RPMI8226 (cell line): ENCODE data around the gene PAK4.
"Not testable (repeated sequence)": the region's sequence is repeated elsewhere in the genome, so short reads cannot be mapped to it uniquely, and the experiment has no call there.

Source experiments
- DNase-seq: peaks from one replicate; pipeline ENCODE4 v3.0.0-alpha.2; 2015

Gene PAK4

DNA sequence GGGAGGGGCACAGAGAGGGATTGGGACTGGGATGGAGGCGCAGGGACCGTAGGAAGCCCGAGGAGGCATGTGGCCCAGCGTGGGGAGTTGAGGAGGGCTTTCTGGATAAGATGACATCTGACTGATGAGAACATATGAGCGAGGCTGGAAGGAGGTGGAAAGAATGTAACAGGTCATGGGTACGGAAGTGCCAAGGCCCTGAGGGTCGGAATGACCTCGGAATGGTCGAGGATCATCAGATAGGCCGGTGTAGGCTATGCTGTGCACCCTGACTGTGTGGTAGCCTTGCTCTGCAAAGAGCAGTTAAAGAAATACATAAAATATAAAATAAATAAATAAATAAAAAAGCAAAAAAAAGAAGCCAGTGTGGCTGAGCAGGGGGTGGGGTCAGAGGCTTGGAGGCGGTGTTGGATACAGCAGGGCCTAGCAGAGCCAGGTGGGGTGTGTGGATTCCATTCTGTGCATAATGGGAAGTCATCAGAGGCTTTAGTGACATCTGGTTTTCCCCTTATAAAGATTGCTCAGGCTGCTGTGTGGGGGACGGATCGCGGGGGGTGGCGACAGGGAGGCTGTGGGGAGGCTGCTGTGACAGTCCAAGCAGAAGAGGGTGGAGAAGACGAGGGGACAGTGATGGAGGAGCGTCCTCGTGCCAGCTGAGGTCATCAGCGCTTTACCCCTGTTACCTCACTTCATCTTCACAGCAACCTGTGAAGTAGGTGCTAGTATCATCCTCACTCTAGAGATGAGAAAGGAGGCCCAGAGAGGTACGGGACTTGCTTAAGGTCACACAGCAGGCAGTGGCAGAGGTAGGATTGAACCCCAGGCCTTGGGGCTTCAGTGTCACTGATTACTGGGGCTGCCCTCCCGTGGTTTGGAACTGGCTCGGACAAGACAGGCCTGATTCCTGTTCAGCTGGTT lies 5.0 kb downstream of the PAK4 start:
- no peak for DNase-seq

DNA sequence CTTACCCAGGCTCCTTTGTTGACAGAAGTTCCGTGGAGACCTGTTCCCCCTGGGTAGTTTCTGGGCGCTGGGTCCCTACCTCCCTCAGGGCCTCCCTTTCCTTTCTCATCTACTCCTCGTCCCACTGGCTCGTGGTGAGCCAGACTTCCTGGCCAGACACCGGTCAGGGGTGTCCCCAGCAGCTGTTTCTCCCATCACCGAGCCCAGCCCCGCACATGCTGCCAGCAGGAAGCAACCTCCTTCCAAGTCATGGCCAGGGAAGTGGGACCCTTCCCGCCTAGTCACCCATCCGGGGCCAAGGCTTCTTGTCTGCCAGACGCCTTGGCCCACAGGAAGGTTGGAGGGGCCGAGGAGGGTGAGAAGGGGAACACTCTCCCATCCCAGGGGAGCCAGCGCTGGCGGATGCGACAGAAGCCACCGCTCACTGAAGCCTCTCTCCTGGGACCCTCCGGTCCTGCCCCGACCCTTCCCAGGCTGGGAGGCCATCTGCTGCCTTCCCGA lies 5.7 kb downstream of the PAK4 start:
- no peak for DNase-seq

- no peak for DNase-seq
Observed at GRCh38 chr19:39132344-39132969, 6.9 kb downstream of the PAK4 start.

DNA sequence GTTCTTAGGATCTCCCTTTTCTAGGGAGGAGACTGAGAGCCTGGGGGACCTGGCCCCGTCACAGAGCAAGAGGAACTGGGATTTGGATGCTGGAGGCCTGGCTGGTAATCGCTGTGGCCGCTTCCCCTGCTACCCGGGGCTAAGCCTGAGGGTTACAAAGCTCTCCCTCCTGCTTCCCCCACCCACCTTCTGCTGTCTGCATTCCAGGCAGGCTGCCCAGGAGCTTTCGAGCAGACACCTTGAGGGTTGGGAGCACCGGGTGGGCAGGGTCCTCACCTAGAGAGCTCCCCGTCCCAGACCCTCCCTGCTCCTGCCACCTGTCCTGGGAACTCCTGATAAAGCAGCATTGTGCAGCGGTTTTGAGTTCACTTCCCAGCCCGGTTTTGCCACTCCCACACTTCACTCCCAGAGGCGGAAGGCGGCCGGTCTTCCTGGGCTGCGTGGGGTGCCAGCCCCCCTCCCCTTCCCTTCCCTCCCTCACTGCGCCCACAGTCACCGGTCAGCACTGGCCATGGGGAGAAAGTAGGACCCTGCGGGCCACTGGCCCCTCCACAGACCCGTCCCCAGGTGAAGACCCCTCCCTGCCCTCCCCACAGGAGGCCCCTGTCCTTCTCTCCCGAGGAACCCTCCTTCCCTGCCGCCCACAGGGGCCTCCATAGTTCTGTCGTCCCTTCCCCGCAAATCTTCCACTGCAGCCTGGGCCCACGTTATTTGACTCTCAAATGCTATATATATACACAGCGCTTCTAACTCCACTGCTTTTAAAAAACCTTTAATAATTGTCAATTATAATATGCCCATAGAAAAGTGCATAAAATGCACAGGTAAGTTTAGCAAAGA lies 8.1 kb downstream of the PAK4 start:
- no peak for DNase-seq

- DNase-seq: no peak
Observed at GRCh38 chr19:39135701-39136100, 10.1 kb downstream of the PAK4 start.

DNA sequence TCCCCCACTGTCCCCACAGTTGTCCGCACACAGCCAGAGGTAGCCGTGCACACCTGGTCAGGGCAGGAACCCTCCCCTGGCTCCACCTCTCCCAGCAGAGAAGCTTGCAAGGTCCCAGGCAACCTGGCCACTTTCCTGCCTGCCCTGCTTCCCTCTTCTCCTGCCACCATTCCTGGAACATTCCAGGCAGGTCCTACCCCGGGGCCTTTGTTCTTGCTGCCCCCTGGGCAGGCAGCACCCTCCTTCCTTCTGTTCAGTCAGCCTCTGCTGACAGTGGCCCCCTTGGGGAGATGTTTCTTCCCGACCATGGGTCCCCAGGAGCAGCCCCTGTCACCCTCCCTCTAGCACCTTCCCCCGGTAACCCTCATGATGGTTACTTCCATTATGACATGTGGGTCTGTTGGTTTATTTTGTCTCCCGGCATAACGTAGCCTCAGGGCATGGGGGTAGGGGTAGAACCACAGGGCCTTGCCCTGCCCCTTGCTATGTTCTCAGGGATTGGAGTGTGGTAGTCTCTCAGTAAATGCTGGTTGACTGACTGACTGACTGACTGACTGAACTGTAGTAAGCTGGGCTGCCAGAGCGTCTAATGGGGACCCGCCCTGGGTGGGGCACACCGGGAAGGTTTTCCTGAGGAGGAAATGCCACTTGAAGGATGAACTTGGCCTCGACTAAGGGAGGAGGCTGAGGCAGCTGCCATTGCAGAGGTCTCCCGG lies 10.8 kb downstream of the PAK4 start:
- DNase-seq: no peak

- DNase-seq: no peak
Observed at GRCh38 chr19:39137131-39137530, 11.5 kb downstream of the PAK4 start.

GRCh38 chr19:39138221-39139211 lies 12.9 kb downstream of the PAK4 start:
- DNase-seq: no peak

- no peak for DNase-seq
Observed at GRCh38 chr19:39139305-39139874, 13.8 kb downstream of the PAK4 start.

- DNase-seq: no peak
Observed at GRCh38 chr19:39139971-39140453, 14.4 kb downstream of the PAK4 start.

DNA sequence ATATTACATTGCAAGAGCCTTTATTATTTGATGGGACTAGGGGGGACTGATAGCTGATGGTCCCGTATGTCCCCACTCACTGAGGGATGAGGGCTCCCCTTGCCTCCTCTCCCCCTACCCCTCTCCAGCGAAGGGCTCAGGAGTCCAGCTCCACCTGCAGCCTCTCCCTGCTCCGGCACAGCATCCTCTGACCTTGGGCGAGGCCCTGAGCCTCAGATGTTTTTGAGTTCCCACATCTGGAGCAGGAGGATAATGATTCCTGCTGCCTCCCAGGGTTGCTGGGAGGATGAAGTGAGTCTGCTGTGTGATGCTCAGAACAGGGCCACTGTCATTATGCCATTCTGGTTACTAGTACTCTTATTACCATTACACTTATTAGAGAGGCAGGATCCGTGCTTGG lies 15.0 kb downstream of the PAK4 start:
- DNase-seq: no peak

DNA sequence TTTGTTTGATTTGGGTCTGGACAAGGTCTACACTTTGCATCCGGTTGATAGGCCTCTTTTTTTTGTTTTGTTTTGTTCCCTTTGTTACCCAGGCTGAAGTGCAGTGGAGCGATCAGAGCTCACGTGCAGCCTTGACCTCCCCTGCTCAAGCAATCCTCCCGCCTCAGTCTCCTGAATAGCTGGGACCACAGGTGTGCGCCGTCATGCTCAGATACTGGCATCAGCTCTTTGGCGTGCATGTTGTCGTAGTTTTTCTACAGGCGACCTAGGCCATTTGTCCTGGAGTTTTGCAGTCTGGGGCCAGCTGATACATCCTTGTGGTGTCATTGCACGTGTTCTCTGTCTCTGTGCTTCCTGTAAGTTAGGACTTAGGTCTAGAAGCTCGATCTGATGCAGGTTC lies 16.3 kb downstream of the PAK4 start:
- no peak for DNase-seq

GRCh38 chr19:39142630-39143029 lies 17.0 kb downstream of the PAK4 start:
- DNase-seq: no peak

GRCh38 chr19:39143757-39144289 lies 18.2 kb downstream of the PAK4 start:
- DNase-seq: not testable (repeated sequence)

DNA sequence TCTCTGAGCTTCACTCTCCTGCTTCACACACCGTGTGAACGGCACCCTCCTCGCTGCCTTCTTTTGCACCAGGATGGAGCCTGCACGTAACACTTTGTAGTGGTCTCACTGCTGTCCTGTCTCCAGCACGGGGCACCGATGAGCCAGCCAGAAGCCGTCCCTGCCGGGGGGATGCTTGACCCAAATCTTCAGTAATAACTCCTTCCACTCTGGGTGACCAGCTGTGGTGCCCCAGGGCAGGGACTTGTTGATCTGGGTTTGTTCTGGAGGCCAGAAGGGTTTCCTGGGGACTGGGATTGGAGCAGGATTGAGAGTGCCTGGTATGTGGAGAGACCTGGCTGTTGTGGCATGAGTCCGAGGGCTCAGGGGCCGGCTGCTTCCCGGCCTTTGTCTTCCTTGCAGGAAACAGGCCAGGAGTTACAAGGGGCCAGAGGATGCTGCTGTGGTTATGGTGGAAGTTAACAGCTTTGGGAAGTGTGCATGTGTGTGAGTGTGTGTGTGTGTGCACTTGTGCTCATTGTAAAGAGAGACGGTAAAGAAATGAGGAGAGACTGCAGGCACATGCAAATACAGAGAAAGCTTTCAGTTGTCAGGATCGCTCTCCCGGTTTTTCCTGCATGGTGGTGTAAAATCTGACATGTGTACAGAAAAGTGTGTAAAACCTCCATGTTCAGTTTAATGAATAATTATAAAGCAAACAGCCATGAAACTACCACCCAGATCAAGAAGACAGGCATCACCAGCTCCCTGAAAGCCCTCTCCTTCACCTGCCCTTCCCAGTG lies 18.9 kb downstream of the PAK4 start:
- DNase-seq: no peak

GRCh38 chr19:39145180-39145953 lies 19.8 kb downstream of the PAK4 start:
- DNase-seq: no peak

DNA sequence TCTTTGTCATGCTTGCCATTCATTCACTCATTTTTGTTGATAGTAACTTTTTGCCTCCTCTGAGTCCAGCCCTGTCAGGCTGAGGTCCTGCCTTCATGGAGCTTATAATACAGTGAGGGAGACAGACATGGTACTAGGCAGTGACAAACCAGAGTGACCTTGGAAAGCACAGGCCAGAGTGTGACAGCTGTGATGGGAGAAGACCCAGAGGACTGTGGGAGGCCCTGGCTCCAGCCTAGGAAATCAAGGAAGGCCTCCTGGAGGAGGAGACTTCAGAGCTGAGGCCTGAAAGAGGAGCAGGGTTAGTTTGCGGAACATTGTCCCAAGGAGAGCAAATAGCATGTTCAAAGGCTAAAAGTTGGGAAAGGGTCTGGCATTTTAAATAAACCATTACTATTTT lies 20.5 kb downstream of the PAK4 start:
- DNase-seq: no peak

DNA sequence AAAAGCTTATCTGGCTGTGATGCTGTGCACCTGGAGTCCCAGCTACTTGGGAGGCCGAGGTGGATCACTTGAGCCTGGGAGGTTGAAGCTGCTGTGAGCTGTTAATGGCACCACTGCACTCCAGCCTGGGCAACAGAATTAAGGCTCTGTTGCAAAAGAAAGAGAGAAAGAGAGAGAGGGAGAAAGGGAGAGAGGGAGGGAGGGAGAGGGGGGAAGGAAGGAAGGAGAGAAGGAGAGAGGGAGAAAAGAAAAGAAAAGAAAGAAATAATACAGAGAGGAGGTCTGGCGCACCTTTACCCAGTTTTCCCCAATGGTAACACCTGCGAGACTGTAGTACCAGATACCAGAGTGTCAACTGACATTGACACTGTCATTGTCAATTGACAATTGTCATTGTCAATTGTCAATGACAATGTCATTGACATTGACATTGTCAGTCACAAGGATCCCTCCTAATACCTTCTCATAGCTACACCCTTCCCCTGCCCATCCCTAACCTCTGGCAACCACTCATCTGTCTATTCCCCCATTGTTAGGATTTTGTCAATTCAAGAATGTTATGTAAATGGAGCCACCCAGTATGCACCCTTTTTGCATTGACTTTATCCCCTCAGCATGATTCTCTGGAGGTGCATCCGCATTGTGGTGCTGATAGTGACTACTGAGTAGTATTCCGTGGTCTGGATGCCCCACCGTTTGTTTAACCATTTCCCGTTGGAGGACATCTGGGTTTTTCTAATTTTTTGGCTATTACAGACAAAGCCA lies 21.3 kb downstream of the PAK4 start:
- no peak for DNase-seq
